Coronary artery (tissue), 2 donors: Measurements from ENCODE around the gene FICD.
"Not testable (repeated sequence)": the region's sequence is repeated elsewhere in the genome, so short reads cannot be mapped to it uniquely, and the experiment has no call there.

ENCODE experiments used
- DNase-seq: peaks from one replicate; pipeline ENCODE4 v3.0.0-alpha.2; 2017; ENCODE audit warnings: low spot score
- H3K27ac ChIP-seq, 2 donors: fragments of 200-600 bp; sonication (generic); one replicate each; pipeline ENCODE4 v1.5.1; 2016 to 2019
- H3K4me3 ChIP-seq: fragments of 200-600 bp; sonication (generic); 2 replicates; pipeline ENCODE4 v1.5.1; 2016; ENCODE audit warnings: mild to moderate bottlenecking, moderate library complexity
- TF ChIP-seq, protein P1 (sequence below): fragments of 200-600 bp; sonication (generic); IDR thresholded peaks from one replicate; pipeline ENCODE4 v1.5.1; 2019; ENCODE audit warnings: antibody characterized with exemption

Gene FICD

DNA sequence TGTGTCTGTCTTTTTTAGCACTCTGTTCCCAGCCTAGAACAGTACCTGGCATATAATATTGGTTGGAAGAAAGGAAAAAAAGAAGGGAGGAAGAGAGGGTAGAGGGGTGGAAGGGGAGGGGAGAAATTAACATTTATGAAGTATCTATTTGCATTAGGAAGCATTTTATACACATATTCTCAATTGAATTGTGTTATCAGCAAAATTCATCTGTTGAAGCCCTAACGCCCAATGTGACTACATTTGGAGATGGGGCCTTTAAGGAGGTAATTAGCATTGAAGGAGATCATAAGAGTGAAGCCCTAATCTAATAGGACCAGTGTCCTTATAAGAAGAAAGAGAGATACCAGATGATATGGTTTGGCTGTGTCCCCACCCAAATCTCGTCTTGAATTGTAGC is 30.2 kb upstream of the FICD start:
- TF ChIP-seq, protein P1, sequence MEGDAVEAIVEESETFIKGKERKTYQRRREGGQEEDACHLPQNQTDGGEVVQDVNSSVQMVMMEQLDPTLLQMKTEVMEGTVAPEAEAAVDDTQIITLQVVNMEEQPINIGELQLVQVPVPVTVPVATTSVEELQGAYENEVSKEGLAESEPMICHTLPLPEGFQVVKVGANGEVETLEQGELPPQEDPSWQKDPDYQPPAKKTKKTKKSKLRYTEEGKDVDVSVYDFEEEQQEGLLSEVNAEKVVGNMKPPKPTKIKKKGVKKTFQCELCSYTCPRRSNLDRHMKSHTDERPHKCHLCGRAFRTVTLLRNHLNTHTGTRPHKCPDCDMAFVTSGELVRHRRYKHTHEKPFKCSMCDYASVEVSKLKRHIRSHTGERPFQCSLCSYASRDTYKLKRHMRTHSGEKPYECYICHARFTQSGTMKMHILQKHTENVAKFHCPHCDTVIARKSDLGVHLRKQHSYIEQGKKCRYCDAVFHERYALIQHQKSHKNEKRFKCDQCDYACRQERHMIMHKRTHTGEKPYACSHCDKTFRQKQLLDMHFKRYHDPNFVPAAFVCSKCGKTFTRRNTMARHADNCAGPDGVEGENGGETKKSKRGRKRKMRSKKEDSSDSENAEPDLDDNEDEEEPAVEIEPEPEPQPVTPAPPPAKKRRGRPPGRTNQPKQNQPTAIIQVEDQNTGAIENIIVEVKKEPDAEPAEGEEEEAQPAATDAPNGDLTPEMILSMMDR, result no peak
- Histone ChIP-seq H3K27ac (no peak overlapping the region), H3K4me3 (no peak overlapping the region)
- no peak for DNase-seq

DNA sequence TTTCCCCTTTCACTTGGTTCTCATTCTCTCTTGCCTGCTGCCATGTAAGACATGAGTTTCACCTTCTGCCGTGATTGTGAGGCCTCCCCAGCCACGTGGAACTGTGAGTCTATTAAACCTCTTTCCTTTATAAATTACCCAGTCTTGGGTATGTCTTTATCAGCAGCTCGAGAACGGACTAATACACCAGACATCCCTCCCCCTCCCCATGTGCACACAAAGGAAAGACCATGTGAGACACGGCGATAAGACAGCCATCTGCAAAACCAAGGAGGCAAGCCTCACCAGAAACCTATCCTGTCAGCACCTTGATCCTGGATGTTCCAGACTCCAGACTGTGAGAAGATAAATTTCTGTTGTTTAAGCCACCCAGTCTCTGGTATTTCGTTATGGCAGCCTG is 29.7 kb upstream of the FICD start:
- DNase-seq, result not testable (repeated sequence)

GRCh38 chr12:108487029-108487428 is 28.0 kb upstream of the FICD start:
- not testable (repeated sequence) for DNase-seq, H3K27ac ChIP-seq, H3K4me3 ChIP-seq

More for the DNA sequence above, 29.7 kb upstream of the FICD start:
- H3K4me3 ChIP-seq, H3K27ac ChIP-seq: not testable (repeated sequence)

GRCh38 chr12:108491256-108491655 is 23.8 kb upstream of the FICD start:
- H3K4me3 ChIP-seq, result no peak overlapping the region
- no peak overlapping the region for H3K27ac ChIP-seq
- TF ChIP-seq, protein P1, result no peak

GRCh38 chr12:108495054-108495453 is 20.0 kb upstream of the FICD start:
- no peak overlapping the region for H3K4me3 ChIP-seq
- TF ChIP-seq, protein P1, result no peak
- no peak for DNase-seq
- no peak overlapping the region for H3K27ac ChIP-seq

More at GRCh38 chr12:108491256-108491655, 23.8 kb upstream of the FICD start:
- no peak for DNase-seq

- H3K27ac ChIP-seq, result no peak overlapping the region
- no peak overlapping the region for H3K4me3 ChIP-seq
- TF ChIP-seq, protein P1, result no peak
- DNase-seq, result no peak
These were observed 19.1 kb upstream of the FICD start for GRCh38 chr12:108495823-108496579.

GRCh38 chr12:108498136-108498535 is 16.9 kb upstream of the FICD start:
- no peak for DNase-seq
- H3K4me3 ChIP-seq, result no peak overlapping the region
- TF ChIP-seq, protein P1, result no peak
- H3K27ac ChIP-seq, result no peak overlapping the region

GRCh38 chr12:108502922-108503321 is 12.2 kb upstream of the FICD start:
- TF ChIP-seq, protein P1, result no peak
- no peak overlapping the region for H3K27ac ChIP-seq
- H3K4me3 ChIP-seq, result no peak overlapping the region
- no peak for DNase-seq
